HepG2 (cell line): Measurements from ENCODE around the gene RGS10. TPM values are rescaled to one million over a fixed set of nuclear protein-coding genes. Genes with fewer than 3 reads are reported as not detected.

ENCODE experiments used
- ATF7 ChIP-seq, 2 experiments: fragments of 450-650 bp in 1 of 2; sonication (generic) in 1 of 2; formaldehyde crosslinking in 1 of 2; IDR thresholded peaks; 2 replicates each; pipeline versions ENCODE4 v1.4.0 to v1.6.1; 2016 to 2020; ENCODE audit warnings: antibody characterized with exemption in 1 of 2, mild to moderate bottlenecking in 1 of 2, missing genetic modification reagents in 1 of 2
- HDAC6 ChIP-seq: fragments of 200-600 bp; sonication (generic); IDR thresholded peaks from 2 replicates; pipeline ENCODE4 v1.7.0; 2017; ENCODE audit warnings: mild to moderate bottlenecking, antibody characterized with exemption, low read length, low read depth
- JUN ChIP-seq: sonication (generic); formaldehyde crosslinking; IDR thresholded peaks from 2 replicates; pipeline ENCODE4 v1.4.0; 2020; ENCODE audit warnings: mild to moderate bottlenecking, missing genetic modification reagents
- NR2F1 ChIP-seq, 2 experiments: fragments of 450-650 bp in 1 of 2; formaldehyde crosslinking in 1 of 2; IDR thresholded peaks; 2 replicates each; pipeline versions ENCODE4 v1.5.0 to v1.6.1; 2016 to 2020; ENCODE audit warnings: mild to moderate bottlenecking in 1 of 2, missing compliant biosample characterization in 1 of 2, missing genetic modification reagents in 1 of 2, moderate library complexity in 1 of 2
- ZNF768 ChIP-seq: sonication (generic); formaldehyde crosslinking; IDR thresholded peaks from 2 replicates; pipeline ENCODE4 v1.4.0; 2020; ENCODE audit warnings: missing genetic modification reagents
- polyA plus RNA-seq, 8 experiments: library from polyadenylated mRNA; depleted of rRNA in 3 of 8; stranded (reverse) in 7 of 8; unstranded in 1 of 8; fragments of >200 nt; fragmentation: Illumina TruSeq in 4 of 8; extraction: Trizol in 4 of 8; gene quantifications; 2 replicates each; pipeline versions ENCODE4 v1.2.1 to v1.2.3, GENCODE V29; 2011 to 2016; ENCODE audit warnings: low read depth in 4 of 8, missing spikeins in 1 of 8, mixed read lengths in 1 of 8; ENCODE audit not compliant: insufficient read depth in 1 of 8
- total RNA-seq, 5 experiments: library from RNA; depleted of rRNA; stranded (reverse); fragments of >200 nt; fragmentation: Illumina TruSeq; extraction: Trizol; gene quantifications; 2 replicates each; pipeline ENCODE4 v1.2.3, GENCODE V29; 2016; ENCODE audit warnings: low read depth in 1 of 5
- TF ChIP-seq, protein P1 (sequence below): IDR thresholded peaks from 2 replicates; pipeline ENCODE4 v1.6.1; 2018; ENCODE audit warnings: missing genetic modification reagents, mild to moderate bottlenecking, missing compliant biosample characterization
- TF ChIP-seq, protein P2 (sequence below): sonication (generic); formaldehyde crosslinking; IDR thresholded peaks from 2 replicates; pipeline ENCODE4 v1.5.0; 2020; ENCODE audit warnings: mild to moderate bottlenecking, missing genetic modification reagents
- TF ChIP-seq, protein P3 (sequence below): sonication (generic); formaldehyde crosslinking; conservative IDR thresholded peaks from 2 replicates; pipeline ENCODE4 v1.4.0; 2020; ENCODE audit warnings: mild to moderate bottlenecking, missing genetic modification reagents, moderate library complexity

Gene RGS10
- total and polyA plus RNA-seq, 2 of the 13 experiments (the other 11 are each of a cell fraction or from before 2014, with no cell fraction given) = 1.7 to 5.1 TPM

DNA sequence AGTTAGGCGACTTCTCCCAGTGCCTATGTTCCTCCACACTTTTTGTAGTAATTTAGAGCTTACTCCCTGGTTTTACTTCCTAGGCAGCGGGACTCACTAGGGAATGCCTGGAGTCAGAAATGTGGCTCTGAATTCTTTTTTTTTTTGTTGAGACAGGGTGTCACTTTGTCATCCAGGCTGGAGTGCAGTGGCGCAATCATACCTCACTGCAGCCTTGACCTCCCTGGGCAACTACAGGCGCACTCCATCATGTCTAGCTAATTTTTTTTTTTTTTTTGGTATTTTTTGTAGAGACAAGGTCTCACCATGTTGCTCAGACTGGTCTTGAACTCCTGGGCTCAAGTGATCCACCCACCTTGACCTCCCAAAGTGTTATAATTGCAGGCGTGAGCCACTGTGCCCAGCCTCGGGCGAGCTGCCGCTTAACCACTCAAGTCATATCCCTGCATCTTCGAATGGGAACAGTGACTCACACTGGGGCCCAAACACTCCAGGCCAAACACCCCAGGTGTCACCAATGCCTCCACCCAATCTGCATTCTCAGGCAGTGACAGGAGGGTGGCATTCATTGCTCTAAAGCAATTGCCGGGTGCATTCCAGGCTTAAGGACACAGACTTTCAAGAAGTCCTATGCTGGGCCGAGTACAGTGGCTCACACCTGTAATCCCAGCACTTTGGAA lies 19.6 kb downstream of the RGS10 start (continued):
- no peak for TF ChIP-seq ZNF768 (CRISPR knock-in tag)
- no peak for TF ChIP-seq JUN
- TF ChIP-seq, protein P1, sequence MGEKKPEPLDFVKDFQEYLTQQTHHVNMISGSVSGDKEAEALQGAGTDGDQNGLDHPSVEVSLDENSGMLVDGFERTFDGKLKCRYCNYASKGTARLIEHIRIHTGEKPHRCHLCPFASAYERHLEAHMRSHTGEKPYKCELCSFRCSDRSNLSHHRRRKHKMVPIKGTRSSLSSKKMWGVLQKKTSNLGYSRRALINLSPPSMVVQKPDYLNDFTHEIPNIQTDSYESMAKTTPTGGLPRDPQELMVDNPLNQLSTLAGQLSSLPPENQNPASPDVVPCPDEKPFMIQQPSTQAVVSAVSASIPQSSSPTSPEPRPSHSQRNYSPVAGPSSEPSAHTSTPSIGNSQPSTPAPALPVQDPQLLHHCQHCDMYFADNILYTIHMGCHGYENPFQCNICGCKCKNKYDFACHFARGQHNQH (CRISPR knock-in tag) = 0 out of 2 replicates have a peak, but pooled peaks have one; percentile 37
- TF ChIP-seq NR2F1 (CRISPR knock-in tag; IDR thresholded peaks at IDR 0.05) = peak in 1 of 2 experiments; percentile 69; a peak in 1 of 4 replicates
- no peak for TF ChIP-seq ATF7 (IDR thresholded peaks at IDR 0.05)
- no peak for TF ChIP-seq ATF7 (CRISPR knock-in tag; IDR thresholded peaks at IDR 0.05)
- TF ChIP-seq, protein P2, sequence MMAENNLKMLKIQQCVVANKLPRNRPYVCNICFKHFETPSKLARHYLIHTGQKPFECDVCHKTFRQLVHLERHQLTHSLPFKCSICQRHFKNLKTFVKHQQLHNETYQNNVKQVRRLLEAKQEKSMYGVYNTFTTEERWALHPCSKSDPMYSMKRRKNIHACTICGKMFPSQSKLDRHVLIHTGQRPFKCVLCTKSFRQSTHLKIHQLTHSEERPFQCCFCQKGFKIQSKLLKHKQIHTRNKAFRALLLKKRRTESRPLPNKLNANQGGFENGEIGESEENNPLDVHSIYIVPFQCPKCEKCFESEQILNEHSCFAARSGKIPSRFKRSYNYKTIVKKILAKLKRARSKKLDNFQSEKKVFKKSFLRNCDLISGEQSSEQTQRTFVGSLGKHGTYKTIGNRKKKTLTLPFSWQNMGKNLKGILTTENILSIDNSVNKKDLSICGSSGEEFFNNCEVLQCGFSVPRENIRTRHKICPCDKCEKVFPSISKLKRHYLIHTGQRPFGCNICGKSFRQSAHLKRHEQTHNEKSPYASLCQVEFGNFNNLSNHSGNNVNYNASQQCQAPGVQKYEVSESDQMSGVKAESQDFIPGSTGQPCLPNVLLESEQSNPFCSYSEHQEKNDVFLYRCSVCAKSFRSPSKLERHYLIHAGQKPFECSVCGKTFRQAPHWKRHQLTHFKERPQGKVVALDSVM (CRISPR knock-in tag) = no peak
- TF ChIP-seq HDAC6 = no peak
- TF ChIP-seq, protein P3, sequence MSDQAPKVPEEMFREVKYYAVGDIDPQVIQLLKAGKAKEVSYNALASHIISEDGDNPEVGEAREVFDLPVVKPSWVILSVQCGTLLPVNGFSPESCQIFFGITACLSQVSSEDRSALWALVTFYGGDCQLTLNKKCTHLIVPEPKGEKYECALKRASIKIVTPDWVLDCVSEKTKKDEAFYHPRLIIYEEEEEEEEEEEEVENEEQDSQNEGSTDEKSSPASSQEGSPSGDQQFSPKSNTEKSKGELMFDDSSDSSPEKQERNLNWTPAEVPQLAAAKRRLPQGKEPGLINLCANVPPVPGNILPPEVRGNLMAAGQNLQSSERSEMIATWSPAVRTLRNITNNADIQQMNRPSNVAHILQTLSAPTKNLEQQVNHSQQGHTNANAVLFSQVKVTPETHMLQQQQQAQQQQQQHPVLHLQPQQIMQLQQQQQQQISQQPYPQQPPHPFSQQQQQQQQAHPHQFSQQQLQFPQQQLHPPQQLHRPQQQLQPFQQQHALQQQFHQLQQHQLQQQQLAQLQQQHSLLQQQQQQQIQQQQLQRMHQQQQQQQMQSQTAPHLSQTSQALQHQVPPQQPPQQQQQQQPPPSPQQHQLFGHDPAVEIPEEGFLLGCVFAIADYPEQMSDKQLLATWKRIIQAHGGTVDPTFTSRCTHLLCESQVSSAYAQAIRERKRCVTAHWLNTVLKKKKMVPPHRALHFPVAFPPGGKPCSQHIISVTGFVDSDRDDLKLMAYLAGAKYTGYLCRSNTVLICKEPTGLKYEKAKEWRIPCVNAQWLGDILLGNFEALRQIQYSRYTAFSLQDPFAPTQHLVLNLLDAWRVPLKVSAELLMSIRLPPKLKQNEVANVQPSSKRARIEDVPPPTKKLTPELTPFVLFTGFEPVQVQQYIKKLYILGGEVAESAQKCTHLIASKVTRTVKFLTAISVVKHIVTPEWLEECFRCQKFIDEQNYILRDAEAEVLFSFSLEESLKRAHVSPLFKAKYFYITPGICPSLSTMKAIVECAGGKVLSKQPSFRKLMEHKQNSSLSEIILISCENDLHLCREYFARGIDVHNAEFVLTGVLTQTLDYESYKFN (CRISPR knock-in tag) = peak; percentile 30; the same call in 1 of the 2 replicates
